Adrenal gland (tissue), 5 donors: Measurements from ENCODE around the gene MPG.

ENCODE experiments used
- POLR2A ChIP-seq, 2 donors: fragments of 450-650 bp; IDR thresholded peaks; one replicate each; pipeline ENCODE4 v1.6.1; 2017; ENCODE audit warnings: antibody characterized with exemption in 2 of 2, mild to moderate bottlenecking in 2 of 2, moderate library complexity in 1 of 2
- TF ChIP-seq, protein P1 (sequence below), 6 experiments: fragments of 450-650 bp in 4 of 6; fragments of 200-600 bp in 2 of 6; sonication (generic) in 1 of 6; IDR thresholded peaks; 1 replicate in 5 of 6; 2 replicates in 1 of 6; pipeline versions ENCODE4 v1.5.1 to v1.8.0; 2016 to 2021; ENCODE audit warnings: antibody characterized with exemption in 6 of 6, mild to moderate bottlenecking in 2 of 6, moderate library complexity in 1 of 6
- donor health status: DM: no; HTN: no; CAD: no.

GRCh38 chr16:85865-86264 is 7.8 kb downstream of the MPG start:
- TF ChIP-seq, protein P1, sequence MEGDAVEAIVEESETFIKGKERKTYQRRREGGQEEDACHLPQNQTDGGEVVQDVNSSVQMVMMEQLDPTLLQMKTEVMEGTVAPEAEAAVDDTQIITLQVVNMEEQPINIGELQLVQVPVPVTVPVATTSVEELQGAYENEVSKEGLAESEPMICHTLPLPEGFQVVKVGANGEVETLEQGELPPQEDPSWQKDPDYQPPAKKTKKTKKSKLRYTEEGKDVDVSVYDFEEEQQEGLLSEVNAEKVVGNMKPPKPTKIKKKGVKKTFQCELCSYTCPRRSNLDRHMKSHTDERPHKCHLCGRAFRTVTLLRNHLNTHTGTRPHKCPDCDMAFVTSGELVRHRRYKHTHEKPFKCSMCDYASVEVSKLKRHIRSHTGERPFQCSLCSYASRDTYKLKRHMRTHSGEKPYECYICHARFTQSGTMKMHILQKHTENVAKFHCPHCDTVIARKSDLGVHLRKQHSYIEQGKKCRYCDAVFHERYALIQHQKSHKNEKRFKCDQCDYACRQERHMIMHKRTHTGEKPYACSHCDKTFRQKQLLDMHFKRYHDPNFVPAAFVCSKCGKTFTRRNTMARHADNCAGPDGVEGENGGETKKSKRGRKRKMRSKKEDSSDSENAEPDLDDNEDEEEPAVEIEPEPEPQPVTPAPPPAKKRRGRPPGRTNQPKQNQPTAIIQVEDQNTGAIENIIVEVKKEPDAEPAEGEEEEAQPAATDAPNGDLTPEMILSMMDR (IDR thresholded peaks at IDR 0.05) = no peak
- no peak for TF ChIP-seq POLR2A (IDR thresholded peaks at IDR 0.05)
